ENCODE measurements around the gene WWOX.

The WWOX gene

DNA sequence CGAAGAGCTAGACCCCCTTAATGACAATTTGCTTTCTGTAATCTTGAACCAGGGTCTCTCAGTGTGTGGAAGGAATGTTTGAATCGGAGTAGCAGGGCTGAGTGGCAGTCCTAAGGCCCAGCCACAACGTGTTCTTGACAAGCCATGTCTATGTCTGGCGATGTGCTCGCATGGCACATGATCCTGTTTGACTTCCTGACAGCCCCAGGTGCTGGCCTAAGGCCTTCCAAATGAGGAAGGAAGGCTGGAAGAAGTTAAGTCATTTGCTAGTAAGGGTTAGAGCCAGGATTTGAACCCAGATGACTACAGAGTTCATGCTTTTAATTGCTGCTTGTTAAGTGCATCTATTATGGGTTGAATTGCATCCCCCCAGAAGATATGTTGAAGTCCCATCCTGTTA, 1014.4 kb downstream of the WWOX start:
- Histone ChIP-seq H2AFZ (ENCODE audit: low read depth, low read length) (no peak overlapping the region), H4K20me1 (ENCODE audit: insufficient read depth, low read length) (no peaks in the 10 kb centered on the region), H3K4me2 (ENCODE audit: insufficient read depth, low read length) (no peak overlapping the region), H3K4me1 (ENCODE audit: insufficient read depth, low read length) (no peaks in the 10 kb centered on the region), H3K27ac (ENCODE audit: low read length) (no peak overlapping the region), H3K27me3 (ENCODE audit: insufficient read depth, low read length, poor library complexity) (no peaks in the 10 kb centered on the region), H3K4me3 (ENCODE audit: low read depth in 1 of 2, low read length in 2 of 2) (no peak overlapping the region), H3K9ac (ENCODE audit: low read depth, low read length) (no peak overlapping the region), H3K36me3 (ENCODE audit: insufficient read depth, low read length) (no peaks in the 10 kb centered on the region), H3K79me2 (ENCODE audit: insufficient read depth, low read length) (no peaks in the 10 kb centered on the region), H3K9me3 (ENCODE audit: insufficient read depth, low read length, severe bottlenecking) (peaks cover 6% of the 10 kb centered on the region)
- DNase-seq (no peak), ATAC-seq (ENCODE audit: insufficient read depth, low read depth) (no peak)
- no peak for TF ChIP-seq EZH2 (IDR thresholded peaks at IDR 0.05; ENCODE audit: borderline replicate concordance, low read depth, low read length, severe bottlenecking)
- TF ChIP-seq, protein P1, sequence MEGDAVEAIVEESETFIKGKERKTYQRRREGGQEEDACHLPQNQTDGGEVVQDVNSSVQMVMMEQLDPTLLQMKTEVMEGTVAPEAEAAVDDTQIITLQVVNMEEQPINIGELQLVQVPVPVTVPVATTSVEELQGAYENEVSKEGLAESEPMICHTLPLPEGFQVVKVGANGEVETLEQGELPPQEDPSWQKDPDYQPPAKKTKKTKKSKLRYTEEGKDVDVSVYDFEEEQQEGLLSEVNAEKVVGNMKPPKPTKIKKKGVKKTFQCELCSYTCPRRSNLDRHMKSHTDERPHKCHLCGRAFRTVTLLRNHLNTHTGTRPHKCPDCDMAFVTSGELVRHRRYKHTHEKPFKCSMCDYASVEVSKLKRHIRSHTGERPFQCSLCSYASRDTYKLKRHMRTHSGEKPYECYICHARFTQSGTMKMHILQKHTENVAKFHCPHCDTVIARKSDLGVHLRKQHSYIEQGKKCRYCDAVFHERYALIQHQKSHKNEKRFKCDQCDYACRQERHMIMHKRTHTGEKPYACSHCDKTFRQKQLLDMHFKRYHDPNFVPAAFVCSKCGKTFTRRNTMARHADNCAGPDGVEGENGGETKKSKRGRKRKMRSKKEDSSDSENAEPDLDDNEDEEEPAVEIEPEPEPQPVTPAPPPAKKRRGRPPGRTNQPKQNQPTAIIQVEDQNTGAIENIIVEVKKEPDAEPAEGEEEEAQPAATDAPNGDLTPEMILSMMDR (IDR thresholded peaks at IDR 0.05; ENCODE audit: borderline replicate concordance, extremely low read depth, low read length, poor library complexity, severe bottlenecking), result no peak

DNA sequence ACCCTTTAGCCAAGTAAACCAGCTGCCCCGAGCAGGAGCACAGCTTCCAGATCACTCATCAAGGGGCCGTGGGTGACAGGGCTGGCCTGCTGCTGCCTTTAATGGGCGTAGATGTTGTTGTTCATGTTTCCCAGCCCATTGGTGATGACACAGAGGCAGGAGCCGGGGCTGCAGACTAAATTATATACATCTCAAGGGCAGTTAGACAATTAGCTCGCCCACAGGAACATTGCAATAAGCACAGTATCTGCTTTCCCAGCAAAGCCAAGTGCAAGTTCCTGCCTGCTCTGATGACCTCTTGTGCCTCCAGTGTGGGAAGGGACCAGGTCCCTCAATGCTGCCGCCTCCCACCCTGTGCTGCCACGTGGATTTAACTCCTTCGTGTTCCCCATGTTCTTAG, 1015.3 kb downstream of the WWOX start:
- no peak overlapping the region for H3K4me2 ChIP-seq (ENCODE audit: insufficient read depth, low read length)
- H3K4me3 ChIP-seq (ENCODE audit: low read depth in 1 of 2, low read length in 2 of 2), result no peak overlapping the region
- H3K9ac ChIP-seq (ENCODE audit: low read depth, low read length), result no peak overlapping the region
- no peak overlapping the region for H2AFZ ChIP-seq (ENCODE audit: low read depth, low read length)
- H3K4me1 ChIP-seq (ENCODE audit: insufficient read depth, low read length), result no peaks in the 10 kb centered on the region
- no peak overlapping the region for H3K27ac ChIP-seq (ENCODE audit: low read length)
- no peaks in the 10 kb centered on the region for H3K36me3 ChIP-seq (ENCODE audit: insufficient read depth, low read length)
- H3K9me3 ChIP-seq (ENCODE audit: insufficient read depth, low read length, severe bottlenecking), result peaks cover 6% of the 10 kb centered on the region
- no peak for ATAC-seq (ENCODE audit: insufficient read depth, low read depth)
- DNase-seq, result no peak
- no peaks in the 10 kb centered on the region for H3K79me2 ChIP-seq (ENCODE audit: insufficient read depth, low read length)
- H4K20me1 ChIP-seq (ENCODE audit: insufficient read depth, low read length), result no peaks in the 10 kb centered on the region
- no peaks in the 10 kb centered on the region for H3K27me3 ChIP-seq (ENCODE audit: insufficient read depth, low read length, poor library complexity)
- TF ChIP-seq, protein P1 (IDR thresholded peaks at IDR 0.05; ENCODE audit: borderline replicate concordance, extremely low read depth, low read length, poor library complexity, severe bottlenecking), result no peak
- no peak for TF ChIP-seq EZH2 (IDR thresholded peaks at IDR 0.05; ENCODE audit: borderline replicate concordance, low read depth, low read length, severe bottlenecking)

DNA sequence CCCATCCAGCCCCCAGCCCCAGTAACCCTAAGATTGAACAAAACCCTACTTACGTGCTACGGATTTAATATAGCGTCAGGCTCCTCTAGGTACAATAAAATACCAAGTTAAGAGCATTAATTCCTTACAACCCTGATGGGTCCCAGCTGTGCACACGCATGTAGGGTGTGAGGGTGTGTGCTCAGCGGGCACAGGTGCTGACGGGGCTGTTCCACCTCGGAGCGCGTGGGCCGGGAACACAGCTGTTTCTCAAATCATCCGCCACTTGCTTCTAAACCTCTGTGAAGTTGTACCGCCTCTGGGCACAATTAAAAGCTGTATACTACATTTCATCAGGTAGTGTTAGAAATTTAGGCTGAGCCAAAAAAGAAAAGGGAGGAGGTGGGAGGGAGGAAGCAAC, 1022.5 kb downstream of the WWOX start:
- no peak overlapping the region for H3K4me3 ChIP-seq (ENCODE audit: low read depth in 1 of 2, low read length in 2 of 2)
- no peaks in the 10 kb centered on the region for H3K79me2 ChIP-seq (ENCODE audit: insufficient read depth, low read length)
- DNase-seq (no peak), ATAC-seq (ENCODE audit: insufficient read depth, low read depth) (no peak)
- H3K27ac ChIP-seq (ENCODE audit: low read length), result no peak overlapping the region
- no peak for TF ChIP-seq EZH2 (IDR thresholded peaks at IDR 0.05; ENCODE audit: borderline replicate concordance, low read depth, low read length, severe bottlenecking)
- TF ChIP-seq, protein P1 (IDR thresholded peaks at IDR 0.05; ENCODE audit: borderline replicate concordance, extremely low read depth, low read length, poor library complexity, severe bottlenecking), result no peak
- H3K27me3 ChIP-seq (ENCODE audit: insufficient read depth, low read length, poor library complexity), result no peaks in the 10 kb centered on the region
- H3K9me3 ChIP-seq (ENCODE audit: insufficient read depth, low read length, severe bottlenecking), result peaks cover 7% of the 10 kb centered on the region
- H3K9ac ChIP-seq (ENCODE audit: low read depth, low read length), result no peak overlapping the region
- no peaks in the 10 kb centered on the region for H3K36me3 ChIP-seq (ENCODE audit: insufficient read depth, low read length)
- no peak overlapping the region for H3K4me2 ChIP-seq (ENCODE audit: insufficient read depth, low read length)
- H2AFZ ChIP-seq (ENCODE audit: low read depth, low read length), result no peak overlapping the region
- no peaks in the 10 kb centered on the region for H3K4me1 ChIP-seq (ENCODE audit: insufficient read depth, low read length)
- H4K20me1 ChIP-seq (ENCODE audit: insufficient read depth, low read length), result no peaks in the 10 kb centered on the region

DNA sequence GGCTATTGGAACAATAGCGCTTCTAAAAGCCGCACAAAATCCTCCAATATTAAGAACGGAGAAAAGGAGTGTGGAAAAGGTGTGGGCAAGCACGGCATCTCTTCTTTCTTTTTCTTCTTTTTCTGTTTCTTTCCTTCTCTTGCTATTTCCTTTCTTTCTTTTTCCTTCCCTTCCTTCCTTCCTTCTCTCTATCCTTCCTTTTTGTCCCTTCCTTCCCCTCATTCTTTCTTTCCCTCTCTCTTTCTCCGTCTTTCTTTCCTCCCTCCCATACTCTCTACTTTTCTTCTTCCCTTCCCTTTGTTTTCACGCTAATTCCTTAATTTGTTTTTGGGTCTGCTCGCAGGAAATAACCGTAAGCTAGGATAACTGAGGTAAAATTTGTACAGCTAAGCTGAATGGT, 1022.9 kb downstream of the WWOX start:
- H3K9ac ChIP-seq (ENCODE audit: low read depth, low read length), result no peak overlapping the region
- no peak for ATAC-seq (ENCODE audit: insufficient read depth, low read depth)
- no peak overlapping the region for H3K27ac ChIP-seq (ENCODE audit: low read length)
- no peaks in the 10 kb centered on the region for H3K27me3 ChIP-seq (ENCODE audit: insufficient read depth, low read length, poor library complexity)
- H3K4me2 ChIP-seq (ENCODE audit: insufficient read depth, low read length), result no peak overlapping the region
- H3K4me1 ChIP-seq (ENCODE audit: insufficient read depth, low read length), result no peaks in the 10 kb centered on the region
- no peaks in the 10 kb centered on the region for H3K36me3 ChIP-seq (ENCODE audit: insufficient read depth, low read length)
- H2AFZ ChIP-seq (ENCODE audit: low read depth, low read length), result no peak overlapping the region
- TF ChIP-seq, protein P1 (IDR thresholded peaks at IDR 0.05; ENCODE audit: borderline replicate concordance, extremely low read depth, low read length, poor library complexity, severe bottlenecking), result no peak
- TF ChIP-seq EZH2 (IDR thresholded peaks at IDR 0.05; ENCODE audit: borderline replicate concordance, low read depth, low read length, severe bottlenecking), result no peak
- H3K9me3 ChIP-seq (ENCODE audit: insufficient read depth, low read length, severe bottlenecking), result peaks cover 2% of the 10 kb centered on the region
- H3K4me3 ChIP-seq (ENCODE audit: low read depth in 1 of 2, low read length in 2 of 2), result no peak overlapping the region
- DNase-seq, result no peak
- no peaks in the 10 kb centered on the region for H4K20me1 ChIP-seq (ENCODE audit: insufficient read depth, low read length)
- H3K79me2 ChIP-seq (ENCODE audit: insufficient read depth, low read length), result no peaks in the 10 kb centered on the region
